ENCODE results near the gene STARD9.
"Not testable (repeated sequence)": the region's sequence is repeated elsewhere in the genome, so short reads cannot be mapped to it uniquely, and the experiment has no call there.

The STARD9 gene

GRCh38 chr15:42548249-42549031 lies 27.0 kb upstream of the STARD9 start, which contains the start of the genes HAUS2 and LRRC57:
Gene HAUS2, plus strand, starts transcription at chr15:42548838. Its CDS starts 35 bp downstream, at chr15:42548873.
Gene LRRC57, minus strand, starts transcription at chr15:42548793. Its CDS starts 359 bp downstream, at chr15:42548434.
- peak within 1 kb of the TSS; percentile 90 to 97 (median 92) for H3K27ac Mint-ChIP-seq

GRCh38 chr15:42549032-42549491 lies 26.3 kb upstream of the STARD9 start:
- TF ChIP-seq CTCF (IDR thresholded peaks at IDR 0.05; ENCODE audit: unreplicated experiment in 3 of 3), result no peak
- H3K27ac Mint-ChIP-seq, result peak overlapping the region; percentile 90 to 97 (median 92)
- H3K36me3 Mint-ChIP-seq (ENCODE audit: low read depth), result peaks cover 16% of the 10 kb centered on the region
- peaks cover 31% of the 10 kb centered on the region for H3K4me1 Mint-ChIP-seq
- H3K4me3 Mint-ChIP-seq, result peak overlapping the region; percentile 92 to 97 (median 95)
- H3K9me3 Mint-ChIP-seq, result no peaks in the 10 kb centered on the region
- no peaks in the 10 kb centered on the region for H3K27me3 Mint-ChIP-seq (ENCODE audit: low read depth)

More at GRCh38 chr15:42548249-42549031, 27.0 kb upstream of the STARD9 start, which contains the start of the genes HAUS2 and LRRC57:
- H3K4me3 Mint-ChIP-seq, result peak within 1 kb of the TSS; percentile 92 to 97 (median 95)
- TF ChIP-seq CTCF (IDR thresholded peaks at IDR 0.05; ENCODE audit: unreplicated experiment in 3 of 3), result no peak
- H3K9me3 Mint-ChIP-seq, result no peaks in the 10 kb centered on the region
- H3K36me3 Mint-ChIP-seq (ENCODE audit: low read depth), result peaks cover 19% of the 10 kb centered on the region
- peaks cover 31% of the 10 kb centered on the region for H3K4me1 Mint-ChIP-seq
- H3K27me3 Mint-ChIP-seq (ENCODE audit: low read depth), result no peaks in the 10 kb centered on the region

DNA sequence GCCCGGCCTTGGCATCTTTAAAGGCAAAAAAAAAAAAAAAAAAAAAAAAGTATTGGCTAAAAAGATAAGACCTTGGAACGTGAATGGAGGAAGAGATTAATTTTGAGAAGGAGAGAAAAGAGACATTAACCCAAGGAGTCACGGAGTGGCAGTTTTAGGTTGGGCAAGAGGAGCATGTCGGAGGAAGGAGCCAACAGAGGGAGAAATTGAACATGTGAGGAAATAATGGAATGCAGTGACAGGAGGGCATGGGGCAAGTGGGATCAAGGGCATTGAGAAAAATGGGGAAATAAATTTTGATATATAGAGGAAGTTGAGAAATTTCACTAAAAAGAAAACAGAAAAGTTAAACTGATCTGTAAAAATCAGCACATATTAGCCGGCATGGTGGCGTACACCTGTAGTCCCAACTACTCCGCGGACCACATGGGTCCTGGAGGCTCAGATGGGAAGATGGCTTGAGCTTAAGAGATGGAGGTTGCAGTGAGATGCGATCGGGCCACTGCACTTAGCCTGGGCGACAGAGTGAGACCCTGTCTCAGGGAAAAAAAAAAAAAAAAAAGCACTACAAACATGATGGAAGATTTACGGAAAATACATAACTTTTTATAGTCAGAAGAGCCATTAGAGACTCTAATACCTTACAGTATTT lies 25.5 kb upstream of the STARD9 start:
- Mint-ChIP-seq H3K36me3 (ENCODE audit: low read depth) (peaks cover 15% of the 10 kb centered on the region), H3K9me3 (no peaks in the 10 kb centered on the region), H3K27me3 (ENCODE audit: low read depth) (no peaks in the 10 kb centered on the region), H3K27ac (peak overlapping the region in 2 of 3 experiments; percentile 49 to 92), H3K4me3 (peak overlapping the region; percentile 92 to 97 (median 95)), H3K4me1 (peaks cover 31% of the 10 kb centered on the region)
- TF ChIP-seq CTCF (IDR thresholded peaks at IDR 0.05; ENCODE audit: unreplicated experiment in 3 of 3), result no peak

DNA sequence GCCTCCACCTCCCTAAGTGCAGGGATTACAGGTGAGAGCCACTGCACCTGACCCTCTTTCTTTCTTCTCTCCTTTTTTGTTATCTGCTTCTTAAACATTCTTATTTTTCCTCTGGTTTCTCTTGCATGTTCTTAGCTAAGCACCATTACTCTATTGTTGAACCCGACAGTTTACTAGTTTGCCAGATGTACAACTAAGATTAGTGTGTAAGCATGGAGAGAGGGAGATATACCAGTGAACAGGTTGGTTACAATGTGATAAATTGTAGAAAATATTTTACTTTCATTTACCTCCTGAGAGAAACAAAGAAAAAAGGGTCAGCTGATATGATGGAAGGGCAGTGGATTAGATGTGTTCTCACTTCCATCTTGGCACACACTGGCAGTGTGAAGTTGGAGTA lies 21.9 kb upstream of the STARD9 start:
- no peaks in the 10 kb centered on the region for H3K27me3 Mint-ChIP-seq (ENCODE audit: low read depth)
- H3K9me3 Mint-ChIP-seq, result no peaks in the 10 kb centered on the region
- H3K36me3 Mint-ChIP-seq (ENCODE audit: low read depth), result peaks cover 4% of the 10 kb centered on the region
- H3K4me1 Mint-ChIP-seq, result peaks cover 14% of the 10 kb centered on the region
- no peak overlapping the region for H3K27ac Mint-ChIP-seq
- no peak overlapping the region for H3K4me3 Mint-ChIP-seq
- no peak for TF ChIP-seq CTCF (IDR thresholded peaks at IDR 0.05; ENCODE audit: unreplicated experiment in 3 of 3)

DNA sequence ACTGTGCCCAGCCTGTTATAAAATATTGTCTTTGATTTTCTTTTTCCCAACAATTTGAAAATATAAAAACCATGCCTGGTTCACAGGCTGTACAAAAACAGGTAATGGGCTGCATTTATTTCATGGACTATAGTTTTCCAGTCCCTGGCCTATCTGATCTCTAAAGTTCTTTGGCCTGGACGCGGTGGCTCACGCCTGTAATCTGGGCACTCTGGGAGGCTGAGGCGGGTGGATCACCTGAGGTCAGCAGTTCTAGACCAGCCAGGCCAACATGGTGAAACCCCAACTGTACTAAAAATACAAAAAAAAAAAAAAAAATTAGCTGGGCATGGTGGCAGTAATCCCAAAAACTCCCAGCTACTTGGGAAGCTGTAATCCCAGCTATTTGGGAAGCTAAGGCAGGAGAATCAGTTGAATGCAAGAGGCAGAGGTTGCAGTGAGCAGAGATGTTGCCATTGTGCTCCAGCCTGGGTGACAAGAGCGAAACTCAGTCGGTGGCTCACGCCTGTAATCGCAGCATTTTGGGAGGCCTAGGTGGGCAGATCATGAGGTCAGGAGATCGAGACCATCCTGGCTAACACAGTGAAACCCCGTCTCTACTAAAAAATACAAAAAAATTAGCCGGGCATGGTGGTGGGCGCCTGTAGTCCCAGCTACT lies 18.7 kb upstream of the STARD9 start:
- not testable (repeated sequence) for H3K27ac Mint-ChIP-seq; H3K4me1 Mint-ChIP-seq; H3K9me3 Mint-ChIP-seq; H3K27me3 Mint-ChIP-seq (ENCODE audit: low read depth); H3K4me3 Mint-ChIP-seq
- H3K36me3 Mint-ChIP-seq (ENCODE audit: low read depth), result peaks cover 18% of the 10 kb centered on the region

- no peaks in the 10 kb centered on the region for H3K4me1 Mint-ChIP-seq
- H3K4me3 Mint-ChIP-seq, result no peak overlapping the region
- H3K36me3 Mint-ChIP-seq (ENCODE audit: low read depth), result peaks cover 27% of the 10 kb centered on the region
- no peaks in the 10 kb centered on the region for H3K27me3 Mint-ChIP-seq (ENCODE audit: low read depth)
- no peak overlapping the region for H3K27ac Mint-ChIP-seq
- no peaks in the 10 kb centered on the region for H3K9me3 Mint-ChIP-seq
- no peak for TF ChIP-seq CTCF (IDR thresholded peaks at IDR 0.05; ENCODE audit: unreplicated experiment in 3 of 3)
These were observed 16.7 kb upstream of the STARD9 start for GRCh38 chr15:42558739-42559138.
